HK-2 (cell line): ENCODE measurements around the gene CACNA2D3.

Experiments used
- DNase-seq: peaks from one replicate; pipeline ENCODE4 v3.0.0-alpha.2; 2018; ENCODE audit not compliant: unreplicated experiment

The CACNA2D3 gene

GRCh38 chr3:54530944-54531343 lies 408.6 kb downstream of the CACNA2D3 start:
- DNase-seq = no peak

DNA sequence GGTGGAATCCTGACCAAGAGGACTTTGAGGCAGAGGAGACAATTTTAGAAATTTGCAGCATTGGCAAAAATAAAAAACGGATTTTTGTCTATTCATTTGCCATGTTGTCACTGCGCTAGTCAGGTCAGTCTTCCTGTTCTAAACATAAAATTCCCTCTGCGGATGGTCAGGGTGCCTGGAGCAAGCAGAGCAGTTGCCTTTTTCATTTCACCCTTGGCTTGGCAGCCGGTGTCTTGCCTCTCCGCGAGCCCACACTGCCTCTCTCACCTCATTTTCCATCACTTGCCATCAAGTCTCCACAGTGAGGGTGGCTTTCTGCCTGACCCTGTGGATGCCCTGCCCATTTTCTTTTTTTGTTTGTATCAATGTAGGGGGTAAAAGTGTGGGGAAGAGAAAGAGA lies 409.4 kb downstream of the CACNA2D3 start:
- no peak for DNase-seq

DNA sequence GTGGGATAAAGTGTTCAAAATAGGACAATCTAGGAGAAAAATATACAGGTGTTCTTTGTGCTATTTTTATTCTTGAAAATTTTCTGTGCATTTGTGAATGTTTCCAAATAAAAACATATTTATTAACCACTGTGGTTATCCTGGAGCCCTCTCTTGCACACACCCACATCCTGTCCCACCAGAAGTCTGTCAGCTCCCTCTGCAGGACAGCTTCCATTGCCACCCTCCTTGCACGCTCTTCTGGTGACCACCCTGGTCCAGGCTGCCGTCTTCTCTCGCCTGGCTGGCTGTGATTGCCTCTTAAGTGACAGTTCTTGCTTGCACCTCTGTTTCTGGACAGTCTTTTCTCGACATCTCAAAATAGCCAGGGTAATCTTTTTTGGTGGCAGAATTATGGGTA lies 411.5 kb downstream of the CACNA2D3 start:
- peak; percentile 10 for DNase-seq

DNA sequence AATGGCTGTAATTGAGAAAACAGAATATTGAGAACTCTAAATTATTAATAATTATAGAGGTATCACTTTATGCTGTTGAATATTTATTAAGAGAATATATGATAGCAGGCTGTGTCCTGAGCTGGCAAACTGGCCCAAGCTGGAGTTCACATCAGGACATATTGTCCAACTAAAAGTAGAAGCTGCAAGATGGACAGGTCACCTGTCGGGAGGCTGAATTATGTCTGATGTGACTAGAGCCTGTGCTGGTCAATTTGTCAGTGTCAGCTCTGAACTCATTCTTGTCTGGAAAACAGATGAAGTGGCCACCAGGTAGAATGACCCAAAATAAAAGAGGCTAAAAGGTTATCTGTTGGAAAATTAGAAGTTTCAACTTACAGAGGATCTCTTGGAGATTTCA lies 413.3 kb downstream of the CACNA2D3 start:
- no peak for DNase-seq

DNA sequence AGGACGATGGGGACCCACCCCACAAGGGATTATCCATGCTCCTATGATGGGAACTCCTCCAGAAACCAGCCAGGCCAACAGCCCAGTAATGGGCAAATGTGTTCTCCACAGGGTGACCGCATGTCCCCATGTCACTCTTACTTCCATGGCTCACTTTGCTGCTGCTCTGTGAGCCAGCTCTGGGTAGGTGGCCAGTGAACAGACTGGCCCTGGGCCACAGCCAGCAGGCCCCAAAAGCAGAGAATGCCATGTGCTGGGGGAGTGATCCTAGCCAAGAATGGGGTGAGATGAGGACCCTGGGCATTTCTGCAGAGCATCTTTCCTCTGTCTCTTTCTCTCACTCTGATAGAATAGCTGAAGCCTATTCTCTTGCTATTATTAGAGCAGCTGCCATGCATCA lies 414.1 kb downstream of the CACNA2D3 start:
- DNase-seq = no peak

DNA sequence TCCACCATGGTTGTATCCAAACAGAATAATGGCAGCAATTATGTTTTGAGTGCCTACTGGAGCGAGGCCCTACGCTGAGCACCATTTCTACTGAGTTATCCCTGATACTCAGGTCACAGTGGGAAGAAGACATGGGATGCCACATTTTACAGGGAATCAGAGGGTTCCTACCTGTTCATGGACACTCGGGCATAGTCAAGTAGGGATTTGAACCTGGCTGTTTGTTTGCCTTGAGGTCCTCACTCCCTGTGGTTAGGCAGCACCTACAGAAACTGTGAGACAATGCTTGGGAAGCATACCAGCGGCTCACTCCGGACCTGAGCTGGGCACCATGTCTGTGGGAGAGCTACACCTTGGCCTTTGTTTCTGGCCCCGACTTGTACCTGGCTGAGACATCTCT lies 415.2 kb downstream of the CACNA2D3 start:
- no peak for DNase-seq

- no peak for DNase-seq
These were observed 416.0 kb downstream of the CACNA2D3 start for GRCh38 chr3:54538346-54538745.

GRCh38 chr3:54541369-54541768 lies 419.0 kb downstream of the CACNA2D3 start:
- no peak for DNase-seq

DNA sequence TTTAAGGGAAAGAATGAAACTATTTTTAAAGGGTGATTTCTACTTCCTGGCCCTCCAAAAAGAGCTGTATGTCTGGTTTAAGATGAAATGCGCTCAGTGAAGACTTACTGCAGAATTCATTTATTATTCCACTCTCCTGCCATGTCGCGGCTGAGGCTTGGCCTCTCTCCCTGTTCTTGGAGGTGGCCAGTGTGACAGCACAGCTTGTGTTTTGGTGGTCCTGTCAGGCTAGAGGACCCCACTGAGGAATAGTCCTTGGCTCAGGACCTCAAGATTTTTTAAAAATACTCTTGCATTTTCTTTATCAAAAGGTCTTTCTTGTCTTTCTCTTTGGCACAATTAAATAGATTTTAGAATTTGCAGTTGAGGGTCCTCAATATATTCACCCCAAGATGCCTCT lies 421.1 kb downstream of the CACNA2D3 start:
- no peak for DNase-seq

GRCh38 chr3:54547051-54547450 lies 424.7 kb downstream of the CACNA2D3 start:
- DNase-seq = no peak

DNA sequence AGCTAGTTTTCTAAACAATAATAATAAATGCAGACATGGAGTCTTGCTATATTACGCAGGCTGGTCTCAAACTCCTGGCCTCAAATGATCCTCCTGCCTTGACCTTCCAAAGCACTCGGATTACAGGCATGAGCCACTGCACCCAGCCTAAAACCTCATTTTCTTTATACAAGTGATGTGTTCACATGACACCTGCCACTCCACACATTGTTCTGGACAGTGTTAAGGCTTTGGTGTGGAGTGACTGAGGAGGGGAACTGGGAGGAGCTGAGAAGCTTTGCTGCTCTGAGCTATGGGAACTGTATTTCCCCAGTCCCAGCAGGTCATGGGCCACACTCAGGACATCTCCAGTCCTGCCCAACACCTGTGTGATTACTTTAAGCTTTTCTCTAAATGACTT lies 425.5 kb downstream of the CACNA2D3 start:
- no peak for DNase-seq

GRCh38 chr3:54549607-54550220 lies 427.4 kb downstream of the CACNA2D3 start:
- DNase-seq = no peak

- no peak for DNase-seq
These were observed 428.0 kb downstream of the CACNA2D3 start for GRCh38 chr3:54550221-54550977.

DNA sequence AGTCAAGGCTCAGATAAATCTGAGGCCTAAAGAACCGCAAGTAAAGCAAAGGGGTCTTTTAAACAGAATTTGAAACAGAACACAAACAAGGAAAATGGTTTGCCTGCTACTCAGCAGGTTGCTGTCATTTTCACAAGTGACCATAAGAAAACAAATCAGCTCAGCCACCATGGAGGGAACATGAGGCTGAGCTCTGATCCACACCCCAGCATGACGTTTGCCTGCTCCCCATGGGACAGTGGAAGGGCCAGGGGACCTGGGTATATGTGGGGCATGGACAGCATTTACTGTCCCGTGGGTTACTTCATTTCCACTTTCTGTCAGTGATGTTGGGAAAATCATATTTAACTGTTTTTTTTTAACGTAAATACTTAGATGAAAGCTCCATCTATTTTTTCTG lies 434.3 kb downstream of the CACNA2D3 start:
- DNase-seq = no peak

GRCh38 chr3:54557538-54558428 lies 435.4 kb downstream of the CACNA2D3 start:
- DNase-seq = no peak

DNA sequence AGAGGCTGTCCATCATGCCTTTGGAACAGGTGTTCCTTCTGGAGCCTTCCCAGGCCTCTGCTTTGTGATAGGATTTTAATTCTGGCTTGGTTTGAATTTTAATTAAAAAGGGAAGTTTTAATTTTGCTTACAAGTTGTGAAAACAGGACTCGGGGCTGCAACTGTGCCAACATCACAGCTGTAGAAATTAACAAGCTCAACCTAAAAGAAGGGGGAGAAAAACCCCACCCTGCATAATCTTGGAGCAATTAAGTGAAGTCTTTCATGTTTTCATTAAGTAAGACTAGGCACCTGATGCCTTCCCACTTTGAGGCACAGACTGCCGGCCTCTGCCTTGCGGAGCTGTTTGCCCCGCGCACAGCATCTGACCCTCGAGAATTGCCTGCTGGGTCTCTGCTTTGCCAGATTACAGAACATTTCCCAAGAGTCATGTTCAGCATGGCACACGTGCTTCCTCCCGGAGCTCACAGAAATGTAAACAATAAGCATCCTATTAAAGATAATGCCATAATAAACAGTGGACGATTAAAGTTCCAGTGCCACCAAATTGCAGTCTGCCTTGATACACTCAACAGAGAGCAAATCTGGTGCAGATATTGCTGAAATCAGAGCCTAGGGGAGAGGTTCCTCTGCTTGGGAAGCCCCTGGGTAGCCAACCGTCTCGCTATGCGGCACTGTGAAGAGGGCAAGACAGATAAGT lies 441.3 kb downstream of the CACNA2D3 start:
- DNase-seq = no peak

DNA sequence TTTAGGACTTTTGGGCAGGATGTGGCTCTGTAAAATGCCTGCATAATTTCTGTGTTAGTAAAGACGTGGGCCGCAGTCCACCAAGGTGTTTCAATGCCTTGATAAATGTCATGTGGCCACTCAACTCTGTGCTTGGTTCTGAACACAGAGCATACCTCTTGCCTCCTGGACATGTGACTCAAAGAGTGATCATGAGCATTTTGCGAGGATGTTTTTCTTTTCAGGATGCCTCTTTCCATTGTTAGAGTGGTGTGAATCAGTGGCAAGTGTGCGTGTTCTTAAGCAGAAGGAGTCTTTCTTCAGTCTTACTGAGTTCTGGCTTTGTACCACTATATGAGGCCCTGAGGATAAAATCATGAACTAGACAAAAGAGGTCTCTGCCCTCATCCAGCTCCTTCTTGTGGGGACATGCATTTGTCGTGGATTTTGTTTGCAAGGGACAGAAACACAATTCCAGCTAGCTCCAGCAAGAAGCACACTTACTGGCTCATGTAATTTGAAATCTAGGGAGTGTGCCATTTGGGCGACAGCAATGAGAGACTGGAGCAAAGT lies 442.1 kb downstream of the CACNA2D3 start:
- DNase-seq = no peak

- no peak for DNase-seq
These were observed 443.6 kb downstream of the CACNA2D3 start for GRCh38 chr3:54565956-54566355.

GRCh38 chr3:54567949-54568348 lies 445.6 kb downstream of the CACNA2D3 start:
- no peak for DNase-seq

GRCh38 chr3:54570008-54570407 lies 447.7 kb downstream of the CACNA2D3 start:
- DNase-seq = no peak

GRCh38 chr3:54572197-54572895 lies 450.0 kb downstream of the CACNA2D3 start:
- DNase-seq = no peak
